ENCODE results near the gene CRELD1. TPM values are rescaled to one million over a fixed set of nuclear protein-coding genes. Genes with fewer than 3 reads are reported as not detected.

Gene CRELD1
- total and polyA plus RNA-seq, 7 donors: 4.8 to 67.8 (median 33.7) TPM

DNA sequence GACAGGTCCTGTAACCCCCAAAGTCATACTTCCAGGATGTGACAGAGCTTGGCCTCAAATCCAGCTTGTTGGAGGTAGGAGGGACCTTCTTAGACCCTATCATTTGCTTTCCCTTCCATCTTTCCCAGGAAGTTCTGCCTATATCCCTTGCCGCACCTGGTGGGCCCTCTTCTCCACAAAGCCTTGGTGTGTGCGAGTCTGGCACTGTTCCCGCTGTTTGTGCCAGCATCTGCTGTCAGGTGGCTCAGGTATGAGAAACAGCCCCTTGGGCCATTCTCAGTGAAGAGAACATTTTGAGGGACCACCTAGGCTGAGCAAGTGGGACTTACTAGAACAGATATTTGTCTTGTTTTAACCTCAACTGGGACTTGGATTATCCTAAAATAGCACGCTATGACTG lies 29.7 kb upstream of the CRELD1 start:
- peaks cover 0 to 1% (median under 1%) of the 10 kb centered on the region in 4 donors for H3K4me1 ChIP-seq
- no peak overlapping the region for H3K27ac ChIP-seq
- no peaks in the 10 kb centered on the region for H3K36me3 ChIP-seq
- TF ChIP-seq POLR2AphosphoS5 (IDR thresholded peaks at IDR 0.05): no peak
- no peak for TF ChIP-seq EP300 (IDR thresholded peaks at IDR 0.05)
- no peak for TF ChIP-seq POLR2A (IDR thresholded peaks at IDR 0.05)
- TF ChIP-seq, protein P1, sequence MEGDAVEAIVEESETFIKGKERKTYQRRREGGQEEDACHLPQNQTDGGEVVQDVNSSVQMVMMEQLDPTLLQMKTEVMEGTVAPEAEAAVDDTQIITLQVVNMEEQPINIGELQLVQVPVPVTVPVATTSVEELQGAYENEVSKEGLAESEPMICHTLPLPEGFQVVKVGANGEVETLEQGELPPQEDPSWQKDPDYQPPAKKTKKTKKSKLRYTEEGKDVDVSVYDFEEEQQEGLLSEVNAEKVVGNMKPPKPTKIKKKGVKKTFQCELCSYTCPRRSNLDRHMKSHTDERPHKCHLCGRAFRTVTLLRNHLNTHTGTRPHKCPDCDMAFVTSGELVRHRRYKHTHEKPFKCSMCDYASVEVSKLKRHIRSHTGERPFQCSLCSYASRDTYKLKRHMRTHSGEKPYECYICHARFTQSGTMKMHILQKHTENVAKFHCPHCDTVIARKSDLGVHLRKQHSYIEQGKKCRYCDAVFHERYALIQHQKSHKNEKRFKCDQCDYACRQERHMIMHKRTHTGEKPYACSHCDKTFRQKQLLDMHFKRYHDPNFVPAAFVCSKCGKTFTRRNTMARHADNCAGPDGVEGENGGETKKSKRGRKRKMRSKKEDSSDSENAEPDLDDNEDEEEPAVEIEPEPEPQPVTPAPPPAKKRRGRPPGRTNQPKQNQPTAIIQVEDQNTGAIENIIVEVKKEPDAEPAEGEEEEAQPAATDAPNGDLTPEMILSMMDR (IDR thresholded peaks at IDR 0.05): no peak
- DNase-seq: no peak
- no peaks in the 10 kb centered on the region for H3K27me3 ChIP-seq
- H3K4me3 ChIP-seq: no peak overlapping the region
- 40 to 73% methylated on average over 4 of the region's 4 CpGs for WGBS, 2 donors
- intact Hi-C loops (cut with DNase I): no loop called here
- no peaks in the 10 kb centered on the region for H3K9me3 ChIP-seq

DNA sequence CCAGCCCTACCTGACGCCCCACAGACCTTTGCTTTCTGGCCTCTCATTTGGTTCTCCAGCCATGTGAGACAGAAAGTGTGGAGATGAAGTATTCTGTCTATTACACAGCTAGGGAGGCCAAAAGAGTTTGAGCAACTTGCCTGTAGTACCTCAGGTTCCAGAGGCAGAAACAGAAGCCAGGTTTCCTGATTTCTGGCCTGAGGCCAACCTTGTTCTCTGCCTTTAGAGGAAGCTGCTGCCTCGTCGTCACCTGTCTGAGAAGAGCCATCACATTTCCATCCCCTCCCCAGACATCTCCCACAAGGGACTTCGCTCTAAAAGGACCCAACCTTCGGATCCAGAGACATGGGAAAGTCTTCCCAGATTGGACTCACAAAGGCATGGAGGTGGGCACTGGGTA lies 27.2 kb upstream of the CRELD1 start:
- Histone ChIP-seq H3K4me1 (no peaks in the 10 kb centered on the region), H3K9me3 (no peaks in the 10 kb centered on the region), H3K27ac (no peak overlapping the region), H3K4me3 (no peak overlapping the region), H3K36me3 (no peaks in the 10 kb centered on the region), H3K27me3 (no peaks in the 10 kb centered on the region)
- DNase-seq: no peak
- TF ChIP-seq EP300 (IDR thresholded peaks at IDR 0.05): no peak
- TF ChIP-seq, protein P1 (IDR thresholded peaks at IDR 0.05): no peak
- TF ChIP-seq POLR2A (IDR thresholded peaks at IDR 0.05): no peak
- TF ChIP-seq POLR2AphosphoS5 (IDR thresholded peaks at IDR 0.05): no peak
- WGBS, 2 donors: 77 to 90% methylated on average over 5 of the region's 5 CpGs
- intact Hi-C loops (cut with DNase I): no loop called here

DNA sequence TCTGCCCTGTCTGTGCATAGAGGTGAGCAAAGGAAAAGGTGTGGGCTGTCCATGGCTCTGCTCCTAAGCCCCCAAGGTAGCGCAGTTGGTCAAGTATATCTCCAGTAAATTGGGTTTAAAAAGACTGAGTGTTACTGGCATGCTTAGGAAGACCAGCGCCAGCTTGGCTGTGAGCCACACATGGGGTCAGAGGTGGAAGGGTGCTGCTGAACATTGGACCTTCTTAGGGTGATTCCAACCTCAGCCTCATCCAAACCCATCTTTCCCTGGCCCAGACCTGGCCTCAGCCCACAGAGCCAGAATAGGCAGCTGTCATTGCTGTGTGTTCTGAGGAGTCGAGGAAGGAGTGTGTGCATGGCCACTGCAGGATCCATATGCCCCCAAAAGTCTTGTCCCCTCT lies 25.3 kb upstream of the CRELD1 start:
- no peaks in the 10 kb centered on the region for H3K36me3 ChIP-seq
- no peak for DNase-seq
- TF ChIP-seq POLR2A (IDR thresholded peaks at IDR 0.05) (no peak), POLR2AphosphoS5 (IDR thresholded peaks at IDR 0.05) (no peak), EP300 (IDR thresholded peaks at IDR 0.05) (no peak)
- TF ChIP-seq, protein P1 (IDR thresholded peaks at IDR 0.05): no peak
- no peaks in the 10 kb centered on the region for H3K9me3 ChIP-seq
- WGBS, 2 donors: 90 to 91% methylated on average over 3 of the region's 3 CpGs
- no peak overlapping the region for H3K4me3 ChIP-seq
- peaks cover 0 to 3% (median 1%) of the 10 kb centered on the region in 4 donors for H3K4me1 ChIP-seq
- intact Hi-C loops (cut with DNase I): no loop called here
- no peak overlapping the region for H3K27ac ChIP-seq
- no peaks in the 10 kb centered on the region for H3K27me3 ChIP-seq

DNA sequence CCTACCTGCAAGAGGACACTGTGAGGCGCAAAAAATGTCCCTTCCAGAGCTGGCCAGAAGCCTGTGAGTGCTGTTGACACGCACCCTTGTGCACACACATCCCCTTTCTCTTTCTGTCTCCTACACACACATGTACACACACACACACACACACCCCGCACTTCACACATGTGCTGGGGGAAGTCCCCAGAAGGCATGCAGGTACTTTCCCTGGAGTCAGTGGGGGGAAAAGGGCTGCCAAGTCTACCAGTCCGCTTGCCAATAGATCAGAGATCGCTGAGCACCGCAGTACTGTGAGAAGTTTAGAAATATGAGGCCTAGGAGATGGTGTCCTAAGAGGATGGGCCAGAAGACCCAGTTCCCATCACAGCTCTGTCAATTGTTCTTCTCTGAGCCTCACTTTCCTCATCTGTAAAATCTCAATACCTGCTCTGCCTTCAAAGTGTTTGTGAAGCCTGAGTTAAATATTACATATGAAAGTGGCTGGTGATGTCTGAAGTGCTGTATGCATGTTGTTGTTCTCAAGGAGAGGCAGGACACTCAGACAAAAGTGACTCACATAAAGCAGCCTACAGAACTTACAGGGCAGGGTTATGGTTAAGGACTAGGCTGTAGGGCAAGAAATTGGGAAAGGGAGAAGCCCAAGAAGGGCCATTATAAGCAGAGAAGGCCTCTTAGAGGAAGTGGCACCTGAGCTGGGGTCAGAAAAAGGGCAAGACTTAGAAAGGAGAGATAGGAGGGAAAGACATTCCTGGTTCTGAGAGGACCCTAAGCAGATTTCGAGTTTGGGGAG lies 24.2 kb upstream of the CRELD1 start:
- 85 to 92% methylated on average over 7 of the region's 7 CpGs for WGBS, 2 donors
- intact Hi-C loops (cut with DNase I): no loop called here
- no peaks in the 10 kb centered on the region for H3K27me3 ChIP-seq
- peaks cover 0 to 14% (median 13%) of the 10 kb centered on the region in 4 donors for H3K4me1 ChIP-seq
- H3K4me3 ChIP-seq: no peak overlapping the region
- no peak overlapping the region for H3K27ac ChIP-seq
- no peak for DNase-seq
- H3K36me3 ChIP-seq: no peaks in the 10 kb centered on the region
- no peaks in the 10 kb centered on the region for H3K9me3 ChIP-seq
- TF ChIP-seq EP300 (IDR thresholded peaks at IDR 0.05) (no peak), POLR2AphosphoS5 (IDR thresholded peaks at IDR 0.05) (no peak), POLR2A (IDR thresholded peaks at IDR 0.05) (no peak)
- TF ChIP-seq, protein P1 (IDR thresholded peaks at IDR 0.05): no peak

Measured in sigmoid colon (tissue), 7 donors.